ENCODE results near the gene FAP. TPM values are rescaled to one million over a fixed set of nuclear protein-coding genes. Genes with fewer than 3 reads are reported as not detected.

FAP gene
- total and polyA plus RNA-seq, 9 of the 15 experiments (the other 6 are each of a cell fraction or from before 2014, with no cell fraction given) = not detected

DNA sequence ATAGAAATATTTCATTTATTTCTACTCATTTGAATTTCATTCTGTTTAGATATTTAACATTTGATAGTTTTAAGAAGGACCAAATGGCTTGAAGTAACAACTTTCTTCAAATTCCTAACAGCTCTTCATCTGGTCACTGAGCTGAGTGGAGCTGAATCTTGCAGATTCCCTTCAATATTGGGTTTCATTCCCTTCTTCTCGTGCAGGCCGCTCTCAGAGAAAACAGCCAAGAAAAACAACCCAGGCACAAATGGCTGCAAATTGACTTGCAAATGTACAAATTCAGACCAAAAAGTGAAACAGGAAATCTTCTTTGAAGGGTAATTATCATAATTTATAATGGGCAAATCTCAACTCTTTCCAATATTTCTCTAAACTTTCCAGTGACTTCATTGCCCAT is 60.9 kb downstream of the FAP start (continued):
- TF ChIP-seq ZBTB9 (CRISPR knock-in tag; IDR thresholded peaks at IDR 0.05) = no peak

DNA sequence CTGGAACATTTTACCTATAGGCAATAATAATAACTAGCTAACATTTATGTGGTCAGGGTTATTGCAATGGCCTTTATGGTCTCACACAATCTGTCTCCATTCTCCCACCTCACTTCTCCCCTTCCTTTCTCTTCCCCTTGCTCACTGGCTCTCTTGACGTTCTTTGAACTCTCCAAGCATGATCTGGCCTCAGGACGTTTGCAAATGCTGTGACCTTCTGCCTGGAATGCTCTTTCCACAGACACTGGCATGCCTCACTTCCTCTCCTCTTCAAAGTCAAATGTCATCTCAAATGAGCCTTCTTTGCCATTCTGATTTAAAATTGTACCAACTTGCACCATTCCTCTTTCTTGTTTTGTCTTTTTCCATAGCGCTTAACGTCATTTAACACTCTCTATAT is 65.9 kb downstream of the FAP start:
- Histone ChIP-seq H3K4me3 (no peak overlapping the region), H3K79me2 (ENCODE audit: control insufficient read depth, insufficient read depth, low read length) (no peaks in the 10 kb centered on the region), H2AFZ (ENCODE audit: low read depth, low read length) (no peak overlapping the region), H3K4me1 (replicated peaks in 1 of 2; ENCODE audit: control insufficient read depth in 2 of 2, insufficient read depth in 2 of 2, low read length in 2 of 2) (no peaks in the 10 kb centered on the region), H3K27me3 (ENCODE audit: control insufficient read depth in 2 of 2, insufficient read depth in 2 of 2, low read length in 2 of 2) (no peaks in the 10 kb centered on the region), H3K9me1 (ENCODE audit: control insufficient read depth, insufficient read depth, low read length) (no peaks in the 10 kb centered on the region), H4K20me1 (replicated peaks; ENCODE audit: control insufficient read depth, insufficient read depth, low read length) (no peaks in the 10 kb centered on the region), H3K27ac (ENCODE audit: extremely low read depth, low read depth, low read length) (no peak overlapping the region), H3K4me2 (ENCODE audit: insufficient read depth, low read length) (no peak overlapping the region), H3K36me3 (ENCODE audit: control insufficient read depth, insufficient read depth, low read length) (no peaks in the 10 kb centered on the region), H3K9ac (ENCODE audit: insufficient read depth in 1 of 2, low read depth in 2 of 2, low read length in 2 of 2) (no peak overlapping the region), H3K9me3 (replicated peaks; ENCODE audit: control insufficient read depth, insufficient read depth, low read depth, low read length) (no peaks in the 10 kb centered on the region)
- no peak for DNase-seq (ENCODE audit: extremely low read depth in 1 of 4, low spot score in 3 of 4)
- TF ChIP-seq SFPQ (IDR thresholded peaks at IDR 0.05; ENCODE audit: low read depth, low read length) (no peak), RCOR1 (IDR thresholded peaks at IDR 0.05; ENCODE audit: borderline replicate concordance in 1 of 2, low read depth in 2 of 2, low read length in 2 of 2) (no peak), SIN3A (IDR thresholded peaks at IDR 0.05; ENCODE audit: borderline replicate concordance in 2 of 2, control insufficient read depth in 1 of 2, low read depth in 2 of 2, low read length in 2 of 2) (no peak), MEF2D (tag; conservative IDR thresholded peaks at IDR 0.05; ENCODE audit: low read depth) (no peak), BCL6 (CRISPR knock-in tag; IDR thresholded peaks at IDR 0.05) (no peak), STAT5B (CRISPR knock-in tag; IDR thresholded peaks at IDR 0.05) (no peak), SLC30A9 (CRISPR knock-in tag; IDR thresholded peaks at IDR 0.05) (no peak), ZFPM2 (CRISPR knock-in tag; IDR thresholded peaks at IDR 0.05) (no peak), KDM2B (CRISPR knock-in tag; IDR thresholded peaks at IDR 0.05) (no peak), RBM15 (IDR thresholded peaks at IDR 0.05; ENCODE audit: insufficient read depth, low read length) (no peak), SNIP1 (IDR thresholded peaks at IDR 0.05; ENCODE audit: low read depth) (no peak), DACH1 (IDR thresholded peaks at IDR 0.05; ENCODE audit: partially characterized antibody) (no peak), ZNF655 (CRISPR knock-in tag; IDR thresholded peaks at IDR 0.05) (no peak), SRSF3 (IDR thresholded peaks at IDR 0.05; ENCODE audit: insufficient read depth, low read length) (no peak)
- TF ChIP-seq, protein P1, sequence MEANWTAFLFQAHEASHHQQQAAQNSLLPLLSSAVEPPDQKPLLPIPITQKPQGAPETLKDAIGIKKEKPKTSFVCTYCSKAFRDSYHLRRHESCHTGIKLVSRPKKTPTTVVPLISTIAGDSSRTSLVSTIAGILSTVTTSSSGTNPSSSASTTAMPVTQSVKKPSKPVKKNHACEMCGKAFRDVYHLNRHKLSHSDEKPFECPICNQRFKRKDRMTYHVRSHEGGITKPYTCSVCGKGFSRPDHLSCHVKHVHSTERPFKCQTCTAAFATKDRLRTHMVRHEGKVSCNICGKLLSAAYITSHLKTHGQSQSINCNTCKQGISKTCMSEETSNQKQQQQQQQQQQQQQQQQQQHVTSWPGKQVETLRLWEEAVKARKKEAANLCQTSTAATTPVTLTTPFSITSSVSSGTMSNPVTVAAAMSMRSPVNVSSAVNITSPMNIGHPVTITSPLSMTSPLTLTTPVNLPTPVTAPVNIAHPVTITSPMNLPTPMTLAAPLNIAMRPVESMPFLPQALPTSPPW (CRISPR knock-in tag; IDR thresholded peaks at IDR 0.05) = no peak
- no peak for FAIRE-seq
- no peak for ATAC-seq
- in situ Hi-C loops (cut with MboI) = no loop called here
- no TSS peak for BruUV-seq (replicated peaks)
- intact Hi-C loops (cut with micrococcal nuclease) = no loop called here
- POLR2A ChIA-PET = no interaction called here
- CTCF ChIA-PET (ENCODE audit: low intra/inter-chr PET ratio) = no interaction called here
- WGBS (ENCODE audit: insufficient coverage, low coverage, missing lambda C conversion rate) = 1% methylated on average over 4 of the region's 4 CpGs

Measured in K562 (cell line).